ENCODE data around the gene HIVEP2.
"Not testable (repeated sequence)": the region's sequence is repeated elsewhere in the genome, so short reads cannot be mapped to it uniquely, and the experiment has no call there.

HIVEP2 gene, protein sequence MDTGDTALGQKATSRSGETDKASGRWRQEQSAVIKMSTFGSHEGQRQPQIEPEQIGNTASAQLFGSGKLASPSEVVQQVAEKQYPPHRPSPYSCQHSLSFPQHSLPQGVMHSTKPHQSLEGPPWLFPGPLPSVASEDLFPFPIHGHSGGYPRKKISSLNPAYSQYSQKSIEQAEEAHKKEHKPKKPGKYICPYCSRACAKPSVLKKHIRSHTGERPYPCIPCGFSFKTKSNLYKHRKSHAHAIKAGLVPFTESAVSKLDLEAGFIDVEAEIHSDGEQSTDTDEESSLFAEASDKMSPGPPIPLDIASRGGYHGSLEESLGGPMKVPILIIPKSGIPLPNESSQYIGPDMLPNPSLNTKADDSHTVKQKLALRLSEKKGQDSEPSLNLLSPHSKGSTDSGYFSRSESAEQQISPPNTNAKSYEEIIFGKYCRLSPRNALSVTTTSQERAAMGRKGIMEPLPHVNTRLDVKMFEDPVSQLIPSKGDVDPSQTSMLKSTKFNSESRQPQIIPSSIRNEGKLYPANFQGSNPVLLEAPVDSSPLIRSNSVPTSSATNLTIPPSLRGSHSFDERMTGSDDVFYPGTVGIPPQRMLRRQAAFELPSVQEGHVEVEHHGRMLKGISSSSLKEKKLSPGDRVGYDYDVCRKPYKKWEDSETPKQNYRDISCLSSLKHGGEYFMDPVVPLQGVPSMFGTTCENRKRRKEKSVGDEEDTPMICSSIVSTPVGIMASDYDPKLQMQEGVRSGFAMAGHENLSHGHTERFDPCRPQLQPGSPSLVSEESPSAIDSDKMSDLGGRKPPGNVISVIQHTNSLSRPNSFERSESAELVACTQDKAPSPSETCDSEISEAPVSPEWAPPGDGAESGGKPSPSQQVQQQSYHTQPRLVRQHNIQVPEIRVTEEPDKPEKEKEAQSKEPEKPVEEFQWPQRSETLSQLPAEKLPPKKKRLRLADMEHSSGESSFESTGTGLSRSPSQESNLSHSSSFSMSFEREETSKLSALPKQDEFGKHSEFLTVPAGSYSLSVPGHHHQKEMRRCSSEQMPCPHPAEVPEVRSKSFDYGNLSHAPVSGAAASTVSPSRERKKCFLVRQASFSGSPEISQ (N-terminal part only)

DNA sequence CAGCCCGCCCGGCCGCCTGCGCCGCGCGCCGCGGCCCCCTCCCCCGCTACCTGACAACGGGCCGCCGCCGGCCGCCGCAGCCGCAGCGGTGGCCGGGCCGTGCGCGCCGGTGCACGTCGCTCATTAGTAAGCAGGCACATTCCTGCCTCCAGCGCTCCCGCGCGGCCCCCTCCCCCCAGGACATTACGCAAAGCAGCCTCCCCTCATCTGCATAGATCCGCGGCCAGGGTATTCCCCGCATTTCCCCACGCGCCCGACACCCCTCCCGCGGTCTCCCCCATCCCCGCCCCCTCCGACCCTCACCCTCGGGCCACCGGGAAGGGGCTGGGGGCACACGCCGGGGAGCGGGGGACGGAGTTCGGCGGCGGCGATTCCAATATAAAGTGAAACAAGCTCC, at the start of gene HIVEP2:
HIVEP2 (minus strand) TSS at position 128 of the 397 bp plus-strand sequence. CDS start 170,438 bp downstream, outside the sequence.
- no peak for DNase-seq (ENCODE audit: low read depth, low spot score)

DNA sequence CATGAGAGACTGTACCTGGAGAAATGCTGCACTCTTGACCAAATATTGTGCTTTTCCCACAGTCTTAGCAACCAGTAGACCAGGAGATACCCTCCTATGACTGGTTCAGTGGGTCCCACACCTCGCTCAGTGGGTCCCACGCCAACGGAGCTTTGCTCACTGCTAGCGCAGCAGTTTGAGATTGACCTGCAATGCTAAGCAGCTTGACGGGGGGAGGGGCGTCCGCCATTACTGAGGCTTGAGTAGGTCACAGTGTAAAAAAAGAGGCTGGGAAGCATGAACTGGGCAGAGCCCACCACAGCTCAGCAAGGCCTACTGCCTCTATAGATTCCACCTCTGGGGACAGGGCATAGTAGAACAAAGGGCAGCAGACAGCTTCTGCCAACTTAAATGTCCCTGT, 49.0 kb upstream of the HIVEP2 start:
- no peak for DNase-seq (ENCODE audit: low read depth, low spot score)

DNA sequence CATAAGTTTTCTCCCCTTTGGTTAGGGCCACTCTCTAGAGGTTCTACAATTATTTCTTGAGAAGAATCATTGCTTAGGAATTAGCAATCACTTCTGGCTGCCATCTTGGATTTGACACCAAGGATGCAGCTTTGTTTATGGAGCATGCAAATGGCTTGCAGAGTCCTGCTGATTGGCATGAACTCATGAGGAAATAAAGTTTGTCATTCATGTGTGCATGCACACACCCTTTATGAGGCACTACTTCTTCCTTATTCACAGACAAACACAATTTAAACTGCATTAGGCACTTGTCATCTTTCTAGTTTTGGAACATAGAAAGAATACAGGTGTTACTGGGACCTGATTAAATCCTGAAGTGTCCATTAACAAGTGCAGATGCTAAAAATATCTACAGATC, 42.5 kb upstream of the HIVEP2 start:
- DNase-seq (ENCODE audit: low read depth, low spot score), result no peak

DNA sequence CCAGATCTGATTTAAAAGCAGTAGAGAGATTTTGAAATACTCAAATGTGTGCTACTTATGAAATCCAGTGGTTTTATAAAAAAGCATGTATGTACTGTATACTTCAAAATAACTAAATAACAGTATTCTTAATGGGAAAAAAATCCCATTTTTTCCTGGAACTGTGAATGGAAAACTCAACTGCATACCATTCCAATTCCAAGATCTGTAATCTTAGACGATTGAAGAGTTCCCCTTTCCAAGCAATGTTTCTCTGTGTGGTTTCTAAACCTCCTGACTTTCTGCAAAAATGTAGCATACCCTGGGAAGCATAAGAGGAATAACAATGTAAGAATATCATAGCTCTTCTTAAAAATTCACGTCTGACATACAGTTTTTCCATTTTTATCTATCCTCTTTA, 40.3 kb upstream of the HIVEP2 start:
- DNase-seq (ENCODE audit: low read depth, low spot score), result no peak

DNA sequence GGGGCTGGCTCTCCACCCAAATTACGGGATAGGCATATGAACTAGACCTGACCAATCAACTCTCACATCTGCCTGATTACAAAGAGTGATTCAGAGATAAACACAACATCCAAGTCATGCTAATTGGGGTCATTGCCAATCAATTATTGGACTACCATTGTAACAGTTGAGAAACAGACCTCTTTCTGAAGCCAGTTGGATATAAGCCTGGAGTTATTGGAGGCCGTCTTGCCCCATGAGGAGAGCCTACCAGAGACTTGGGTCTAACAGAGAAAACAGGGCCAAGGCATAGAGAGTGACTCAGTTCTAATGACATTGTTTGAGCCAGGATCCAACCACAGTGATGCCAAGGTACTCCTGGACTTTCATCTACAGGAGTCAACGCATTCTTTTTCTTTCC, 39.4 kb upstream of the HIVEP2 start:
- DNase-seq (ENCODE audit: low read depth, low spot score), result no peak

DNA sequence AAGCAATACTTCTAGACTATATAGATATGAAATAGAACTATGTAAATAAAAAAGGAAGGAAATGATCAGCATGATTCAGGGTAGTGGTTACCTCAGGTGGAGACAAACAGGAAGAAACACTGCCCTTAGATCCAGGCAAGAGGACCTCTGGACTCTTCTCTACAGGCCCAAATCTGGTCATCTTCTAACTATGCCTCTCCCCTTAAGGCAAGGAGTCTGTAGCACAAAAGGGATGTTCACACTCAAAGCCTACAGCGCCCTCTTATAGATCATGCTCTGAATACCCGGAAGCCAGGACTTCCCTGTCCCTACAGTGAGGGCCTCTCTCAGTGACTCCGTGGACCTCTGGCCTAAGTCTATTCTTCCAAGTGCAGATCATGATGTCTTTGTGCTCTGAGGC, 30.4 kb upstream of the HIVEP2 start:
- DNase-seq (ENCODE audit: low read depth, low spot score), result no peak

DNA sequence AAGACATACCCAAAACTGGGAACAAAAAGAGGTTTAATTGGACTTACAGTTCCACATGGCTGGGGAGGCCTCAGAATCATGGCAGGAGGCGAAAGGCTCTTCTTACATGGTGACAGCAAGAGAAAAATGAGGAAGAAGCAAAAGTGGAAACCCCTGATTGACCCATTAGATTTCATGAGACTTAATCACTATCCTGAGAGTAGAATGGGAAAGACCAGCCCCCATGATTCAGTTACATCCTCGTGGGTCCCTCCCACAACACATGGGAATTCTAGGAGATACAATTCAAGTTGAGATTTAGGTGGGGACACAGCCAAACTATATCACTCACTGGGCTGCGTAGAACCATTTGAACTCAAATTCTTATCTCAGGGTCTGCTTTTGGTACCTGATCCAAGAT, 26.0 kb upstream of the HIVEP2 start:
- DNase-seq (ENCODE audit: low read depth, low spot score), result not testable (repeated sequence)

DNA sequence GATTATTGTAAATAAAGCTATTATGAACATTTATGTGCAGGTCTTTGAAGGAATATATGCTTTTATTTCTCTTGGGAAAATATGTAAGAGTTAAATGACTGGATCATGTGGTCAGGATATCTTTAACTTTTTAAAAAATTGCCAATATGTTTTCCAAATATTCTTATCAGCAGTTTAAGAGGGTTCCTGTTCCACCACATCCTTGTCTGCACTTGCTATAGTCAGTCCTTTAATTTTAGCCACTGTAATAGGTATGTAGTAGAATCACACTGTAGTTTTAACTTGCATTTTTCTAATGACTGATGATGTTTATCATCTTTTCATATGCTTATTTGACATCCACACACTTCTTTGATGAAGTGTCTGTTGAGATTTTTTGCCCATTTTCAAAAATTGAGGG, 23.6 kb upstream of the HIVEP2 start:
- no peak for DNase-seq (ENCODE audit: low read depth, low spot score)

DNA sequence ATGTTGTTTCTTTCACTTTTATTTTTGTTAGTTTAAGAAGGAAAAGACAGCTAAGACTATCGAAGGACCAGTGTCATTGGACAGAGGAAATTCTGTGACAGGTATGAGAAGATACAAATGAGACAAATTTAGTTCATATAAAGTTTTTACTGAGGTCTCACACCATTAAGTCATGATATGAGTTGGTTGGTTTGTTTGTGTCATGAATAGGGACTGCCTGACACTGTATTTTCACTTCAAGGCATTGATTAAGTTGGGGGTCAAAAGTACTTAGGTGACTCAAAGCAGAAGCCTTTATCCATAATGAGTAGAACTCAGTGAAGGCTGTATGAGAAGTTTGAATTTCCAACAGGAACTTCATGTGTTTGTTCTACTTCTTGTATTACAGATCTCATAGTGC, 21.3 kb upstream of the HIVEP2 start:
- no peak for DNase-seq (ENCODE audit: low read depth, low spot score)

DNA sequence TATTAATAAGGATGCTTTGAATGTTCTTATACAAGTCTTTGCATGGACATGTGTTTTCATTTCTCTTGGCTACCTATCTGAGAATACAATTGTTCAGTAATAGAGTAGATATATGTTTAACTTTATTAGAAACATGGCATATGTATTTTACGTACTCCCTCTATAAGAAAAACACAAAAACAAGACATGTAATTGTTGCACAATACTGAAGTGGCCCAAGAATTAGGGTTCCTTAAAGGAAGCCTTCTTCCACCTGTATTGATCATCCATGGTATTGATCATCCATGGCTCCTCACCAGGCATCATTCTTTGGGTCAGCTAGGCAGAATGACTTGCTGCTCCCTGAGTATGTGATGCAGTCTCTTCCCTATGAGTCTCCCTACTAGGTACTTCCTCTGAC, 20.2 kb upstream of the HIVEP2 start:
- DNase-seq (ENCODE audit: low read depth, low spot score), result no peak

DNA sequence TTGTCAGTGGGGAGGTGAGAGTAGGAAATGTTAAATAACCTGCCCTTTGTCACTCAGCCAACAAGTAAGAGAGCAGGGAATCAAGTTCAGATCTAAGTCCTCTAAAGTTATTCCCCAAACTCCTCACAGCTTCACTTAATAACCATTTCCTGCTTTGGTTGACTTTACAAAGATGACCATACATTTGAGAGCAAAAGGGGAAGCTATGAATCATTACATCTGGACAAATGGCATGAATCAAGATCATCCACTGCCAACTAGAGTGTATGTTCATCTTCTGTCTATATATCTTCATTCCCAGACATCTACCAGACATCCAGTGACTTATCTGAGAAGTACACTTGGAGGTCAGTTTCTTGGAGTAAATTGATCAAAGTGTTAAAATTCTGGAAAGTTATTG, 15.1 kb upstream of the HIVEP2 start:
- DNase-seq (ENCODE audit: low read depth, low spot score), result no peak

DNA sequence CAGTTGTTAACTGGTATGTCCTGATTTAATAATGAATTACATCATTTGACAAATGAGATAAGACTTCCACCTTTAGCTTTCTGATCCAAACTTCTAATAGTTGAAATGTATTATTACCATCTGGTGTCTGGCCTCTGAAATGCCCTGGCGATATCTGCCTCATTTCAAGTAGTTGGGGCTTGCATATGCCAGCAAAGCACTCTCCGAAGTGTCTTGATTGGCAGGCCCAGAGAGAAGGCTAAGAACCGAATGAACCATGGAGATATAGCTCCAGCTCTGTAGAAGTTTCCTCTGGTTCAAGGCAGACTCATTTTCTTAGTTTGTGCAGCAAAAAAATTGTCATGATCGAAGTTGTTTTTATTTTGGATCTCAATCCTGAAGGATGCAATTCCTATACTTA, 13.4 kb upstream of the HIVEP2 start:
- no peak for DNase-seq (ENCODE audit: low read depth, low spot score)

DNA sequence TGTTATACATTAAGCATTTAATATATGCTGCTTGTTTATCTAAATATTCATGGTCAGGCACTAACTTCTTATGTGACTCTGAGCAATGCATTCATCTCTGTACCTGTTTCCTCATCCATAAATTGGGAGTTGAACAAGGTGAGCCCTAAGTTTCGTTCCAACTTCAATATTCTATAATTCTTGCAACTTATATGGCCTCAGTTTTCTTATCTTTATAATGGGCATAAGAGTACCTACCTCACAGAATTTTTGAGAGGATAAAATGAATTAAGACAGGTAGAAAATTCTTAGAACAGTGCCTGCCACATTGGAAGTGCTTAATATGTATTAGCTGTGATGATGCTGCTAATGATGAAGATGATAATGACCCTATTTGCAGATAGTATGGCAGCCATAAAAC, 11.8 kb upstream of the HIVEP2 start:
- no peak for DNase-seq (ENCODE audit: low read depth, low spot score)

DNA sequence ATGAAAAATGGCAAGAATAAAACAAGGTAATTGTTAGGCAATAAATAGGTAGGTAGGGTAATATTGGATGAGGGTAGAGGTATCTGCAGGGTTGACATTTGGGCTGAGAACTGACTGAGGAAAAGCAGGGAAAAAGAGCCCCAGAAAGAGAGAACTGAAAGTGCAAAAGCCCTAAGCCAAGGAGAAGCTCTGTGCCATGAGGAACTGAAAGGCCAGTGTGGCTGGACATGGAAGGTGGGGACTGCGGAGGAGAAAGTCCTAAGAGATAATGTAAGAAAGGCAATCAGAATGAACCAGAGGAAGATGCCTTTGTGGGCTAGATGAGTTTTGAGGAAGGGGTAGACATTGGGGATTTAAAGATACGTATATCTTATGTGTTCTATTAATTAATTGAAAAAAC, 9.9 kb upstream of the HIVEP2 start:
- no peak for DNase-seq (ENCODE audit: low read depth, low spot score)

DNA sequence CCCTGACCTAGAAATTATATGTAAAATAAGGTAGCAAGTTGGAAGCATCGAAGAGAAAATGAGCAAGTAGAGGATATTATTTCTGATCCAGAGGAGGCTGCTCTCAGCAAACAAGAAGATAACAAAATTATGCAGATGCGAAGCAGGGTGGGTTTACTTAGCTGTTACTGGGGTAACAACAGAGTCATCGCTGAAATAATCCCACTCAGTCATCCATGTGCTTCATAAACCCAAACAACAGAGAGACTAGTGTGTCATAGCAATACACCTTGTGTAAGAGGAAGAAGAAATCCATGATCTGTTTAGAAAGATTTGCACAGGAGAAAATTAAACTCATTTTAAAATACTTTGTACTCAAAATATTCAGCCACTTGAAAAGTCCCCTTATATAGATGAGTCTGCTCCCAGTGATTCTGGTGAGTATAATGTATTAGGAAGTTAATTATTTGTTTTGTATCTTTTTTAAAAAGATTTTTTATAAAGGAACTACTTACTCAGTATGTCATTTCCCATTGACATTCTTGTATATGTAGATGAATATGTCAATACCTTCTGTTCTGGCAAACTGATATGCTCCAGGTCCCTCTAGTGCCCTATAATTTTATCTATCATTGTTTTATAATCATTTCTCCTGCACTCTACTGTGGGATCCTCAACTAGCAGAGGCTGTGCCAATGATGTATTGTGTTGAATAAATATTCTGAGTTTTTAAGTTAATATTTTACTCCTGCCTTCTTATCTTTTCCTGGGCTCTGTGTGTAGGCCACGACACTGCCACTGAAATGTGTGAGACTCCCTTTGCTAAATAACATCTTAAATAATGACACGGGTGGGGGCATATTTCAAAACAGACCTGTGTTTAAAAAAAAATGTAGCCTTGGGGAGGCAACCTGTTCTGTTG, 8.6 kb upstream of the HIVEP2 start:
- no peak for DNase-seq (ENCODE audit: low read depth, low spot score)

DNA sequence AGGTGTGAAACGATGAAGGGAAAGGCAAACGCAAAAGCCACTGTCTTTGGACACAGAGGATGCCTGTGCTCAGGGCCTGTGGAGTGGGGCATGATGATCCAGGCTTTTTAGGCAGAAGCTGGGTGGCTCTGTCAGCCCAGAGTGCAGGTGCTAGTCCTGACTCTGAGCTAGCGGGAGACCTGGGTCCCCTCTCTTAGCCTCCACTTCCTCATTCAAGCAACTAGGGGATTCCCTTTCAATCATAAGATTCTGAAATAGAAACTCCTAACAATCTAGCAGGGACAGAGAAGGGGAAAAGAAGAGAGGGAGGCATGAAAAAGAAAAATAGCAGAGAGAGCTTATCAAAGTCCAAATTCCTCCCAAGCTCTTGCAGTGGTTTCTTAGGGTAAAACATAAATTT, 7.6 kb upstream of the HIVEP2 start:
- no peak for DNase-seq (ENCODE audit: low read depth, low spot score)

DNA sequence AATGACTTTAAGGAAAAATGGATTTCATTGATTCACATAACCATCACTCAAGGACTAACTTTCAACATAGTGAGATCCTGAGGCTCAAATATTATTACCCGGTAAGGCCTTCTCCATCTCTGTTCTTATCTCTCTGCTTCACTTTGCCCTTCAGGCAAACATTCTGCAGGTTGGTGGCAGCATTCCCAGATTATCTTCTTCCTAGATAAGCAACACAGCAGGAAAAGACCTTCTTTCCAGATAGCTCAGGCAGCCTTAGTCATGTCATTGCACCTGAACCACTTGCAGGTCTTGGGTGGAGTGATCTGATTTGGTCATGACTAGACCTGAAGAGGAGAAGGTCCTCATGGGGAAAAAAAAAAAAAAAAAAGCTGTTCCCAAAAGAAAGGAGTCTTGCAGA, 5.3 kb upstream of the HIVEP2 start:
- no peak for DNase-seq (ENCODE audit: low read depth, low spot score)

DNA sequence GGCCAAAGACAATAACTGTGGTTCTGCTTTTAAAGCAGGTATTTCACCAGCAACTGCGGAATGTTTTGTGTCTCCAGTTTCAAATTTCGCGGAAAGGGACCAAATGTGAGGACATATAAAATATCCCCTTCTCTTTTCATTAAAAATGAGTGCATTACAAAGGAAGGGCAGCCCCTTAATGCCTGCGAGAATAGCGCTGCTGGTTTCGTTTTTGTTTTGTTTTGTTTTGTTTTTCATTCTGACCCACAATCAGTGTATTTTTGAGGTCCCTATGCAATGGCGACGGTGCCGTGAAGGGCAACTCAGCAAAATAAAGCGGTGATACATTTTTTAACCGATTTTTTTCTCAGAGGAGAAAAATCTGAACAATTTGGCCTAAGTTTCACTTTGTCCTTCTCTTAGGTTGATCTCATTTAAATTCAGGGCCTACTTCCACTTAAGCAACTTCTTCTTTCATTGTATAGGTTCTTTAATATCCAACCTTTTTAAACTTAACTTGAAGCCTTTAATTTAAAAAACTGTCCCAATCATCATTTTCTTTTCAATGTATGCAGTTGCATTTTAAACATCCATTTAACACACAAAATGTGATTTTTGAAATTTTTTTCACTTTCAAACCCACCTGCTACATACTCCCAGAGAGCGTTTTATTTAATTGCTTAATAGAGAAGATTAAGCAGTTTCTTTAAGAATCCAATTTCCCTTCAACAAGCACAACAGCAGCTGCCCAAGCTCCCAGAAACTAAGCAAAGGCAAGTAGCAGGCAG, 2.9 kb upstream of the HIVEP2 start:
- no peak for DNase-seq (ENCODE audit: low read depth, low spot score)

DNA sequence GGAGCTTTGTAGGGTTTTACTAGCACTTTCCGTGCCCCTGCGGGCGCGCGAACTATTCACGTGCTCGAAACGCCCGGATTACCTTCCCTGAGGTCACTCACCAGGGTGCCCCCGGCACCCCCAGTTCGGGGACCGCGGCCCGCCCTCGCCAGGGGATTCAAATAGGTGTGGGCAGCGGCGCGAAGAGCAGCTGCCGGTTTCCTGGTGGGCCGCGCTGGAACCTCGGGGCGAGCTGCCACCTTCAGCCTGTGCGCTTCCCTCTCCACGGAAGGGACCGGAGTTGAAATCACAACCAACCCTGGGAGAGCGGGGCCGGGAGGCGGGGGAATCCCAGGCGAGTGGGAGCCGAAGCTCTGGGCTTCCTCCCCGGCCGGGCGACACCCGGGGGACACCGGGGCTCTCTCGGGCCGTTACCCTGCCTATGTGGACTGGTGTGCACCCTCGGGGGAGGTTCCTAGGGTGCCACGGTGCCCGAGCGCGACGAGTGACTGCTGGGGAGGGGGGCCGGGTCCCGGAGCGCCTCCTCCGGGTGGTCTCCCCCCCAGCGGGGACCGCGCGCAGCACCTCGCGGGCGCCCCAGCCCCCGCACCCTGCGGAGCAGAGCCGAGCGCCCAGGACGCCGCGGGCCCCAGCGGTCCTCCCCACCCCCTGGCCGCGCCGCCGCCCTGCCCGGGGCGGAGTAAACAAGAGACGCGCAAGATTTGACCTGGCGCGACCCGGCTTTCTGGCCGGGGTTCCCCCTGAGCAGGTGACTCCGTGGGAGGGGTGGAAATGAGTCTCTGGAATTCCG, 2.1 kb upstream of the HIVEP2 start:
- DNase-seq (ENCODE audit: low read depth, low spot score), result no peak

Measured in brain pericyte (primary cell).